CD4-positive, alpha-beta T cell treated with Interleukin-17A for 4 hours (primary cell): ENCODE data around the gene ADGRD2.

Experiments
- DNase-seq: peaks from one replicate; pipeline ENCODE4 v3.0.0-alpha.2; 2020; ENCODE audit warnings: mixed read lengths

Gene ADGRD2

DNA sequence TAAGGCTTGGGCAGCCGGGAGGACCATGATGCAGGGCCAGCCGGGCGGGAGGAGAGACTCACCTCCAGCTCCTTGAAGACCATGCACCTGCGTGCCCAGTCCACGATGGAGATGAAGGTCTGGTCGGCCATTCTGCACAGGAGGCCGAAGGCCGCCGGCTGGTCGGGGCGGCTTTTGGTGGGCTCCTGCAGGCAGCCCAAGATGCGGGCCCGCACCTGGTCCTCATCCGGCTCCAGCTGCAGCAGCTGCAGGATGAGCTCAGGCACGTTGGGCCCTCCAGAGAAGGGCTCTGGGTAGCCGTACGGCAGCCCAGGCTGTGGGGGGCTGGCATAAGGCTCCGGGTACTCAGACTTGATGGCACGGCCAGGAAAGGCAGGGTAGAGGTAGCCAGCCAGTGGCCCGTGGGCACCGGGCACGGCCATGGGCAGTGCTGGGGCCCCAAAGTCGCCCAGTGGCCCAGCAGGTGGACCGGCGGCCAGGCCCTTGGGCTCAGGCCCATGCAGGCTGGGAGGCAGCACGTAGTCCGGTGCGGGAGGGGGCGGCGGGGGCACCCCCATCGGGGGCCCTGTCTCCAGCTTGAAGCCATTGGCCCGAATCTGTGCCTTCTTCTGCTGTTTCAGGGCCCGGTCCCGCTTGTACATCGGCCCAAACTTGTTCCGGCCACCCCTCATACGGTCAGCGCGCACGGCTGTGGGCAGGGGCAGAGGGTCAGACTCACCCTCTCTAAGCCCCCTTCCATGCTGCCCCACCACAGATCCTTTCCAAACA, 50.0 kb downstream of the ADGRD2 start:
- DNase-seq, result no peak

DNA sequence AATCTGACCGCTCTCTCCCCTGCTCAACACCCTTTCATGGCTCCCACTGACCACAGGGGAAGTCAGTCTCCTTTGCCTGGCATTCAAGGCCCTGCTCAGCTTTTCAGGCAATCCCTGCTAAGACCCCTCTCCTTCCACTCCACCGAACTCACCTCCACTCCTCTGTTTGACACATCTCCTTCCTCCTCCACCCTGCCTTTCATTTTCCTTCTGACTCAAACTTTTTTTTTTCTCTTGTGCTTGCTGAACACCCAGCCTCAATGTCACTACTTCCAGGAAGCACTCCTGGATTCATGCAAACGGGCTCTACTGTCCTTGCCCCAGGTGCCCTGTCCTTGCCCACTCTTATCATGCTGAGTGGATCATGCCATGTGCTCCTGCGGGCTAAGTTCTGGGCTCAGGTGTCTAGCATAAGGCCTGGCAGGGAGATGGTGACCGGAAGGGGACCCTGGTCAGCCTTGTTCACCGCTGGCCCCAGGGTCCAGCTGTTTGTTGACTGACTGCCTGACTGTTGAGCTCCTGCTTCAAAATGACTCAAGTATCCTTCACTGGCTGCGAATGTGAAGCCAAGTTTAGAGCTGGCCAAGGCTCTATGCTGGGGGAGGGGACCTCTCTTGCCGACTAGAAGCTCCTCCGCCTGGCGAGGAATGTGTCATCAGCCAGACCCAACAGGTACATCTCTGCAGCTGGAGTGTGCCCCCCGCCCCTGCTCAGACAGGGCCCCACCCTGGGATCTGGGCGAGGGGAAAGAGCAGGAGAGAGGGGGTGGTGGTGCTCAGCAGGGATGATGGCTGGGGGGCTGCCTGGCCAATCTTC, 50.8 kb downstream of the ADGRD2 start:
- DNase-seq, result no peak

DNA sequence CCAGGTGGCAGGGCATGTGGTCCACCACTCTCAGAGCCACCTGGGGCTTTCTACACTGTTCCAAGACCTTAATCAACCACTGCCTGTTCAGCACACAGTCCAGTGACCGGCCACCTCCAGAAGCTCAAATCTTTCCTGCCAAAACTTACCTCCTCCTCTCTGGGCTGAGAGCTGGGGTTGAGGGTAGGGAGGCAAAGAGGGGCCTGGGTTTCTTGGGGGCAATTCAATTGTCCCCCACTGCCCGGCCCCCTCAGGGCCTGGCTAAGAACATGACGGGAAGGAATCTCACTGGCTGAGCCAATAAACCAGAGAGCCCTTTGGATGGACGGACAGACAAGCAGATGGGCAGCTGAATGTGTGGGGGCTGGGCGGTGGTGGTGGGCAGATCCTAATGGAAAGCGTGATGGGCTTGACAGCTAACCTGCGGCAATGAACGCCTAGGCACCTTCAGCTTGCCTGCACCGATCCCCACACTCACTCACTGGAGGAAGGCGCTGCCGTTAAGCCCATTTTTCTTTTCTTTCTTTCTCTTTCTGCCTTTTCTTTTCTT, 51.6 kb downstream of the ADGRD2 start:
- no peak for DNase-seq

DNA sequence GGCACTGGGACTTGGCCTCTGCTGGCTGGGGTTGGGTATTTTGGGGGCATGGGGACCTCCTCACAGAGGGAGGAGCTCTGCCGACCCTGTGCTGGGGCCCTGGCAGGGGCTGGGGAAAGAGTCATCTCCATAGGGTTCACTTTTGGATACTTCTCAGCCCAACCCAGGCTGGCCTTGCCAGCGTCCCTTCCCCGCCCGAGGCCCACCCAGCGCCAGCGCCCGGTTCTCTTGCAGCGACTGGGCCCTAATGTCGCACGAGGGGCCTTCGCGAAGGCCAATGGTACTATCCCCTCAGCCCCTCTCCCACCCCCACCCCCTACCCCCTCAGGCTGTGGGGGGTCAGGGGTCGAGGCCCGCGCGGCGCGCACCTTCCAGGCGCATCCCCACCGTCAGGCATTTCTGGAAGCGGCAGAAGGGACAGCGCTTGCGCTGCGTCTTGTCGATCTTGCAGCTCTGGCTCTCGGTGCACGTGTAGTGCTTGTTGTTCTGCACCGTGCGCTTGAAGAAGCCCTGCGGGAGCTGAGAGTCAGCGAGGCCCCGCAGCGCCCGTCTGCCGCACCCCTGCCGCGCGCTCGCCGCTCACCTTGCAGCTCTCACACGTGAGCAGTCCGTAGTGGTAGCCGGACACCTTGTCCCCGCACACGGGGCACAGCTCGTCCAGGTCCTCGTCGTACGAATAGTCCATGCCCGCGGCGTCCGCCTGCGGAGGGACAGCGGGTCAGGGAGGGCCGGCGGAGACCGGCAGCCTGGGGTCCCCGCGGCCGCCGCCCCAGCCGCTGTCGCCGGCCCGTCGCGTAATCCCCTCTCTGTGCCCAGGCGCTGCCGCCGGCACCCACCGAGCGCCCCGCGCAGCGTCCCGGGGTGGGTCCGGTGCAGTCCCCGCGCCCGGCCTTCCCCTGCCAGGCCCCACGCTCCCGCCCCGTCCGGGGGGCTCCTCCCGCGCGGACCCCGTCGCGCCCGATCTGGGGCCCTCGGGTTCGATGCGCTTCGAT, 52.8 kb downstream of the ADGRD2 start:
- no peak for DNase-seq

DNA sequence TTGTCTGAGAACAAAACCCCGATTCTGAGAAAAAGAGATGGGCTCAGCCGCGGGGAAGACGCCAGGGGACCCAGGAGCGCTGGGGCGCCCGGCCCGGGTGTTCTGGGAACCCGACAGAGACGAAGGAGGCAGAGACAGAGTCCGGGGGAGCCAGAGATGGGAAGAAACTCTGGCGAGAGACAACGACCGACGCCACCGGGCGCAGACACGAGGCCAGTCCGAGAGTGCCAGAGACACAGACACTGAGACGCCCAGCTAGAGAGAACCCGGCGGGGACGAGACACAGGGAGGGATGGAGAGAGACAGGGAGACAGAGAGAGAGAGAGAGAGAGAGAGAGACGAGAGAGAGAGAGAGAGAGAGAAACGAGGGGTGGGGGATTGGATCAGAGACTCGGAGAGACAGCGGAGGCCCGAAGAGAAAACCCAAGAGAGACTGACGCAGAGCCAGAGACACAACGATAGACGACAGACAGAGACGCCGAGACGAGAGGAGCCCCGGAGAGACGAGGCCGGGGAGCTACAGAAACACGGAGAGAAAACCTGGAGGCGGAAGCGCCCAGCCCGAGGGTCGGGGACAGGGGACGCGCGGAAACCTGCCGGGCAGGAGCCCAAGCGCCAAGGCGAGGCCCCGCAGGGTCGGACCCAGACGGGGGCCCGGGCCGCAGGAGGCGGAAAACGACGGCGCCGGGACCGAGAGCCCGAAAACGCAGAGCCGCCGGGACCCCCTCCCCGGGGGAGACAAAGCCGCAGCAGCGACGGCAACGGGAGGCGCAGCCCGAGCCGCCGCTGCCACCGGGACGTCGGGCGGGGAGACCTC, 53.7 kb downstream of the ADGRD2 start:
- no peak for DNase-seq

DNA sequence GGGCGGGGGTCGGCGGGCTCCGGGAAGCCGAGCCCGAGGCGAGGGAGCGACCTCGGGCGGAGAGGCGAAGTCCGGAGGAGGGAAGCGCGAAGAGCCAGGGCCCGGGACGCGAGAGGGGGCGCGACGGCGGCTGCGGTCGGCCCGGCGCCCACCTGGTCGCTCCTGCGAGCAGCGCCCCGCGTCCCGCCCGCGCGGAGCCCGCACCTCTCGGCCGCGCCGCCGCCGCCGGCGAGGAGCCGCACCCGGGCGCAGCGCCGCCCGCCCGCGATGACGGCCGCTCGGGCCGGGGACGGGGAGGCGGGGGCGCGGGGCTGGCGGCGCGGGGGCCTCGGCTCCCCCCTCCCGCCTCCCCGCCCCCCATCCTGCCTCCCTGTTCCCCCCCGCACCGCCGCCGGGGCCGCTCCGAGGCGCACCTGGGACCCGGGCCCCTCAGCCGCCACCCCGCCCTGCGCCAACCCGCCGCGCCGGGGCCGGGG, 54.3 kb downstream of the ADGRD2 start:
- no peak for DNase-seq

DNA sequence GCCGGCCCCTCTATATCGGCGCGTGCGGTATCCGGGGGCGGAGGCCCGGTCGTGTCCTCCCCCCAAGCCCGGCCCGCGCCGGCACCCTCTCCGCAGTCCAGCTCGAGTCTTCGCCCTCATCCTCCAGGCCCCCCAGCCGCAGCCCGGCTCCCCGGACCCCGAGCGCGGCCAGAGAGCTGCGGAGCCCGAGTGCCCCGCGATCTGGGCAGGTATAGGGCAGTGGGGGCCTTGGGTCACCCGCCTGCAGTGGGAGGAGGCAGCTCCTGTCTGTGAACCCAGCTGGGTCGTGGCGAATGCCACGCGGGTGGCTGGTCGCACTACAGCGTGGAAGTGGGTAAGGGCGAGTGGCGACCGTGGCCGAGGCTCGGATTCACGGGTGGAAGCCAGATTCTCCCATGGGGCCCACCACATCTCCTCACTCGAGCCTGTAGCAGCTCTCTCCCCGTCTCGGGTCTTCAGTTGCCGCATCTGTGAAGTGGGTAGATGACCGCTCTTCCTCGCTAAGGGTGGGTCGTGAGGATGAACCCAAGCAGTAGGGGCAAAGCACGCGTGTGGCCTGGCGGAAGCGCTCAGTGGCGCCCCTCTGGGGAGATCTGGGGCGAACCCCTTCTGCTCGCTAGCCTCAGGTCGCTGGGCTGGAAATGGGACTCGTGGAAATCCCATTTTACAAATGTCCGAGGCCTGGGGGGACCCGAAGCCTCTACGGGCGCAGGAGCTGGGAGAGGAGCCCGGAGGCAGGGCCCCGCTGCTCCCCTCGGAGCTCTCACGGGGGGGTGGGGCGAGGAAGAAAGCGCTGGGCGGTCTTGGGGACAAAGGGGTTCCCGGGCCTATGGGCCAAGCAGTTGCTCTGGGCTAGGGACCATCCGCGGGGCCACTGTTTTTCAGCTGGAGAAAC, 55.0 kb downstream of the ADGRD2 start:
- no peak for DNase-seq

DNA sequence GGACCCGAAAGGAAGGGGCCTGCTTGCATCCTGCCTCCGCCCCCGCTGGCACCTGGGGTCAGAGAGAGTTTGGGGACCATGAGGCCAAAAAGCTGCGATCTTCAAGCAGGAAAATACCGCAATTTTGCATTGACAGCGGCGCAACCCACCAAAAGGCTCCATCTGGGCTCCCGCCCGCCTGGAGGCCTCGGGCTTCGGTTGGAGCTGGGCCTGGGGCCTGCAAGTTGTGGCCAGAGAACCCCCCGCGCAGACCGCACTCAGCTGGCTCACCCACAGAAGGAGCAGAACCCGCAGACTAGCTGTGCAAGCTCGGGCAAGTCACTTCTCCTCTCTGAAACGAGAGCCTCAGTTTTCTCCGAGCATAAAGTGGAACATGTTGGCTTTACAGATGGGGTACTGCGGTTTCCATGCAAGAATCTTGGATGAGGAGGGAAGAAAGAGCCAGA, 55.7 kb downstream of the ADGRD2 start:
- DNase-seq, result no peak

DNA sequence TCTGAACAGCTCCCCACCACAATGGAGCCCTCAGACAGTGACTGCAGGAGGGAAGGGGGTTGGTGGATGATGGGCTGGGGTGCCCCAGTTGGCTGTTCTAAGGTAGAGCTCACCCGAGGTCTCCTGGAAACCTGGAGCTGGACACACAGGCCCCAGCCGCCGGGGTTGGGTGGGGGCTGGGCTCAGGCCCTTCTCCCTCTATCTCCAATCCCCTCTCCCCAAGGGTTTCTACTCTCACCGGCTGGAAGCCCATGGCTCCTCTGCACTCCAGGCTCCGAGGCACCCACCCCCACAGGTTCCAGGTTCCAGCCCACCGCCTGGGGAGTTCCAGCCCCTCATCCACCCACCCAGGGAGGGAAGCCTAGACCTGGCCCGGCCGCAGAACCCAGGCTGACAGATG, 56.2 kb downstream of the ADGRD2 start:
- no peak for DNase-seq

DNA sequence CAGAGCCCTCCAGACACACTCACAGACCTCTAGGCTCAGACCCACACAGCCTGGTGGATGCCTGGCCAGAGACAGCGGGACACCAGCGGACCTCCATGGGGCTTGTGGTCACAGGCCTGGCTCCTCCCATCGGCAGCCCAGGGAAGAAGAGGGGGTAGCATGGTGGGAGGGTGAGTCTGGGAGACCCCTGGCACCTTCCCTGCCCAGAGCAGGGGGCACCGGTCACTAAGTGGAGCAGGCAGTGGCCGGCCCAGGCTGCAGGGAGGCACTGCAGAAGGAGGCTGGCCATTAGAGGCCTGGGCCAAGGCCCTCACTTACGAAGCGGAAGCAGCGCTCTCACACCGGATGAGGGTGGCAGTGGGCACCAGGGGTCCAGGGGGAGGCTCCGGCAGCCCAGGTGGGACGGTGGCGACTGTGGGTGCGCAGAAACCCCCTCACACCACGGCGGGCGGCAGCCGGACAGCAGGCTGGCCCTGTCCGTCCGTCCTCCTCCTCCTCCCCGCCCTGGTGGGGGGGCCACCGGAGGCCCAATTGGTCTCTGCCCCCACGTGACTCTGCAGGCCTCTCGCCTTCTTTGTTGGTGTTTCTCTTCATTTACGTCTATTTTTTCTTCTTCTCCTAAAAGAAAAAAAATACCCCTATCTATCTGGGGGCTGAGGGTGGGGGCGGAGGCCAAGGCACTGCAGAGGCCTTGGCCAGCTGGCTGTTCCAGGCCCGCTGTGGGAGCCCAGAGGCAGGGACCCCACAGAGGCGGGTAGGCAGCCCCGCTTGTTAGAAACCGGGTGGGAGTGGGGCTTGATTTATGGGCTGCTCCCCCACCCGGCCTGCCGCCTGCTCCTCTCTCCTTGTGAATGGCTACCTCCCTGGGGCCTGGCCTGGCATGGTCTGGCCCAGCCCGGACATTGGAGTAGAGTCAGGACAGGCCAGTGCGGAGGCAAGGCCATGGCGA, 57.0 kb downstream of the ADGRD2 start, which contains the start of gene NR5A1:
Gene NR5A1, minus strand, starts transcription at position 469 of the 949 bp plus-strand sequence. CDS start 4,004 bp downstream, outside the sequence.
- no peak for DNase-seq

DNA sequence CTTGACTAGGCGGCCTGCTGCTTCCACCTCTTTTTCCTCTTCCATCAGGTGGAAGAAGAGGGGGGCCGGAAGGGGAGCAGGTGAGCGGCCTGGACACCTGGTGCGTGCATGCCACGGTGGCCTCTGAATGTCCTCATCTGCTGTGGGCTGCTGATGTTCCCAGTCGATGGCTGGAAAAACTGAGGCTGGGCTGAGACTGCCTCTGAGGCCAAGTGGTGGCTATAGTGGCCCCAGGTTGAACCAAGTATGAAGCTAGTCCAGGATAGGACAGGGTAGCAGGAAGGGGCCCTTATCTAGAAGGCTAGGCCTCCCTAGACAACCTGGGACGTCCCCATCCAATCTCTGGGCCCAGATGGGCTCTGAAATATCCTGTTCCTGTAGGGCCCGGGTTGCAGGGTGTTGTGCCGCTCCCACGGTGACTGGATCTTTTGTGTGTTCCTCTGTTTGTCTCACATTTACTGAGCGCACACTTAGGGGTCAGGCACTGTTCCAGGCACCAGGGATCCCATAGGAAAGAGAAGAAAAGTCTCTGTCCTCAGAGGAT, 57.7 kb downstream of the ADGRD2 start:
- DNase-seq, result no peak

DNA sequence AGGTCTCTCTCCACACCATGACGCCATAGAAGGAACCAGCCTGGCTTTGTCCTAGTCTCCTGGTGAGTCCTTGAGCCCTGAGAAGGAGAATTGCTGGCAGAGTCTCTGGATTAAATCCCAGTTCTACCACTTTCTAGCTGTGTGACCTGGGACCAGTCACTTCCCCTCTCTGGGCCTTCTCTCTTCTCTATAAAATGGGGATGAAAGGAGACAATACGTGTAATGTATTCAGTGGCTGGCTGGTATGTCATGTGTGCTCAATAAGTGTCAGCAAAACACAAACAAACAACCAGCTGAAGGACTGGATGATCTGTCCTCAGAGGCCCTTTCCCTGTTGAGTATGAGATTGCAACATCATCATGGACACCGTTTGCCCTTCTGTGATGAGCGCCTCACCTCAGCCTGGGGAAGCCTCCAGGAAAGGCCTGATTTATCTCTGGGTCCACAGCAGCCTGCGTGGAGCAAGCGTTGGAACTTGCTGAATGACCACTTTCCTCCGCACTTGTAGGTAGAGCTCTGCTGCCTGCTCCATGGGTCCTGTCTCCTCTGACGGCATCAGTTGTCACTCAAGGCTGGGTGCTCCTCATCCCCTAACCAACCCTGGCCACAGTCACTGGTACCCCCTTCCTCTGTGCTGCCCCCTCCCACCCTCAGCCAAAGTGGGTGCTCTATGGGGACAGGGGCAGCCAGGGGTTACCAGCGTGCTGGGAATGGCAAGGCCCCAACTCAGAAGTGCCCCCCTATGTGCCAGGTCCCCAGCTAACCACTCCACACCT, 60.6 kb downstream of the ADGRD2 start:
- no peak for DNase-seq

DNA sequence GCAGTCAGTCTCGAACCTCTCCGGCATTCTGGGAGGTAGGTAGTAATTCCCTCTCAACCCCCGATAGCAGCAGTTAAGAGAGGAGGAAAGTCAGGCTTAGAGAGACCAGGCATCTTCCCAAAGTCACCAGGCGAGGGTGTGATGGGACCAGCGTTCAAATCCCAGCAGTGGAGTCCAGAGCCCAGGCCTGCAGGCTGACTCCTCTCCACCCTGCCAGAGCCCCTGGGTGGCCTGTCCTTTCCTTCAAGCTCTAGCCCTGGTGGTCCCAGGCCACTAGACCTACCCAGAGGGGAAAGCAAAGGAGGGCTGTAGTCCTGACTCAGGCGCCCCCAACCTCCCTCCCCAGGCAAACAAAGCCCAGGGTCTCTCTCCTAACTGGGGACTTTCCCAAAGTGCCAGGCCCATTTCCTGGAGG, 61.2 kb downstream of the ADGRD2 start:
- no peak for DNase-seq

DNA sequence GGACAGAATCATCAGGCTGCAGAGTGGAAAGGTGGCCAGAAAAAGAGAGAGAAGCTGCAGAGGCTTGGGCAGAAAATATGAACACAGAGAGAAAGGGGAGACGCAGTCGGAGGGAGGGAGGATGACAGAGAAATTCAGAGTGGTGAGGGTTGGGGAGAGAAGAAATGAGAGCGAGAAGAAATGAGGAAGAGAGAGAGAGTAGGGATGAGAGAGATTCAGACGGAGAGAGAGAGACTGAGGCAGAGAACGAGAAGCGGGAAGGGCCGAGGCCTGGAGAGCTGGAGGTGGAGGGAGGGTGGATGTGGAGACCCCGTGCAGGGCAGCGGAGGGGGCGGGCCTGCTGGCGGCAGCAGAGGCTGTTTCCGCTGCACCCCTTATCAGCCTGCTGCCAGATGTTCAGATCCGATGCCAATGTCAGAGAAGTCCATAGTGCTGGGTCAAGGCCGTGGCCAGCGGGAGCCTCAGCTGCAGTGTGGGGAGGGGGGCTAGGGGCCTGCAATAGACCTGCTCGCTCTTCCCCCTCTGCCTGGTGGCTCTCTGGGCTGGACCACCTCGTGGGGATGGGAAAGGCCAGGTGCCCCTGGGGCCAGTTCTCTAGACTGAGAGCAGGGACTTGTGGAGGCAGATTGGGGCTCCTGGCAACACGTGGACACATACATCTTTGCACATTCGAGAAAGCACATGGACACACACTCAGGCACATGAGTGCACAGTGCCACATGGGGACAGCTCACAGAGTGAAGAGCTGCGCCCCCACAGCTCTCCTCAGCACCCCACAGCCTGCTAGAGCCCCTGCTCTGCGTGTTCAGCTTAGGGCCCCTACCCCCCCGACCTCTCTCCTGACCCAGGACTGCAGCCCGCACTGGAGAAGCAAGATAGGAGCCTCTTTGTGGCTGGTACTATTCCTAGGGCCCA, 61.9 kb downstream of the ADGRD2 start:
- DNase-seq, result no peak

DNA sequence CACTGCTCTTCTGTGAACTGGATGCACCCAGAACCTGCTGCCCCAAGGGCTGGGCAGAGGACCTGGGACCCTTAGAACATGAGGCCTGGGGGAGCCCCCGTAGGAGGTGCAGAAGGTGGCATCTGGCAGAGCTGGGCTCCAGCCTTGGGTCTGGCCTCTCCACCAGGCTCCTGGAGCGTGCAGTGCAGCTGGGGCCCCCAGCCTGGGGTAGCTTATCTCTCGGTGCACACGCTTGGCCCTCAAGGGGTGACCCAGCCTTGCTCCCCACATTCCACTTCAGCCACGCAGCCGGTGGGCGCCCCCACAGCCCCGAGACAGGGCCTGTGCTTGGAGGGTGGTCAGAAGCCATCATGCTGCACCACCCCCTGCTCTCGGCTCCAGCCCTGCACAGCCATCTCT, 62.6 kb downstream of the ADGRD2 start:
- no peak for DNase-seq

DNA sequence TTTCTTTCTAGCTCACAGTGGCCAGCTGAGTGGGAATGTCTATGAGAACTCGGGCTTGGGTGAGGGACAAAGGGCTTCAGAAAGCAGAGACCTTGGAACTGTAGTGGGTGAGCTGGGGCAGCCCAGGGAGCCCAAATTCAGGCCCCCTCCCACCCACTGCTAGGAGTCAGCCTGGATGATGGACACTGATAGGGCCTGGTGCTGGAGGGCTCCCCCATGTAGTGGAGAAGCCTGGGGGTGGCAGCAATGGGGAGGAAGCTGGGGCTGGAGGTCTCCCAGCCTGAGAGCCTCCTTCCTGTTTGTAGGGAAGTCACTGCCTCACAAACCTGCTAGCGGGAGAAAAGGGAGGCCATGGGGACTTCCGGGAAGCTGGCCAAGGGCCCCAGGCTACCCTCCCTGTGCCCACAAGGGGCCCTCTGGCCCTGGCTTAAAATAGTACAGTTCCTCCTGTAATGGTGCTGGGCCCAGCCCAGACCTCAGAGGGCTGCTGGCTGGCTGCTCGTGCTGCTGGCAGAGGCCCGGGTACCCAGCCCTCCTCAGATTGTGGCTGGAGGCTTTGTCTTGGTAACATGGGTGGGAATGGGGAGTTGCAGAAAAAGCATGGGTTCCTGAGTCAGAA, 63.2 kb downstream of the ADGRD2 start:
- DNase-seq, result no peak
